Airway epithelial cell (primary cell): Measurements from ENCODE around the gene PHYHIPL. TPM values are rescaled to one million over a fixed set of nuclear protein-coding genes. Genes with fewer than 3 reads are reported as not detected.

ENCODE experiments used
- total RNA-seq: library from RNA; depleted of rRNA; stranded (reverse); fragments of >200 nt; gene quantifications from 2 replicates; pipeline ENCODE4 v1.2.3, GENCODE V29; 2015

Gene PHYHIPL
- total RNA-seq: 0.07 TPM in 1 of 2 replicates, not detected in the other

DNA sequence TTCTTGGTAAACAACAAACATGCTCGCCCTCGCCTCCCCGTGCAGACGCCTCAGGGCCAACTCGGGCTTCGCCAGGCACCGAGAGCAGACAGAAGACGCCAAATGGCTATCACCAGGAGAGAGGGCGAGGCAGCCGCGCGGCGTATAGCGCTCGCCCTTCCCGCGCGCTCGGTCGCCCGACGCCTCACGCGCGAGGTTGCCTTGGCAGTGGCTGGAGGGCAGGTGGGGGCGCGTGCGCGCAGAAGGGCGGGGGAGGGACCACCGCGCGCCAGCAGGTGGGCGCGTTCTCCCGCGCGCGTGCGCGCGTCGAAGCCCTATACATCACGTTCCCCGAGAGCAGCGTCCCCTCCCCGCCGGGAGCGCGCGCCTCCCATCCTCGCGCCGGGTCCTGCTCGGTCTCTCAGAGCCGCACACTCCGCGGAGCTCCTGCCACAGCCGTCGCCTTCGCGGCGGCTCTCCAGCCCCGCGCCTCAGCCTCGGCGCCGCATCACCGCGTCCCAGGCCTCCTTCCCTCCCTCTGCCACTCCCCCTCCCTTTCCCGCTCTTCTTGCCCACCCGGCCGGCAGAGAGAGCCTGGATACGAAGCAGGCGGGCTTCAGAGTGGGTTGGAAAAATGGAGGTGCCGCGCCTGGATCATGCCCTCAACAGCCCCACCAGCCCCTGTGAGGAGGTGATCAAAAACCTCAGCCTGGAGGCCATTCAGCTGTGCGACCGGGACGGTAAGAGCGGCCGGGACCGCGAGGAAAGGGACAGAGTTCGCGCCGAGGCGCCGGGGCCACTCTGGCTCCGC, at the start of gene PHYHIPL:
PHYHIPL (plus strand) TSS at position 403 of the 790 bp plus-strand sequence; CDS start at position 614, 211 bp downstream.

Other genes starting within 250 kb of the PHYHIPL start
- 0.42 TPM in 1 of 2 replicates, not detected in the other for gene FAM13C, start 185.9 kb downstream of the PHYHIPL start, total RNA-seq